Measurements from ENCODE around the gene KRTAP10-9.
"Not testable (repeated sequence)": the region's sequence is repeated elsewhere in the genome, so short reads cannot be mapped to it uniquely, and the experiment has no call there.

Gene KRTAP10-9

GRCh38 chr21:44596068-44596725 lies 30.7 kb upstream of the KRTAP10-9 start:
- DNase-seq: no peak

DNA sequence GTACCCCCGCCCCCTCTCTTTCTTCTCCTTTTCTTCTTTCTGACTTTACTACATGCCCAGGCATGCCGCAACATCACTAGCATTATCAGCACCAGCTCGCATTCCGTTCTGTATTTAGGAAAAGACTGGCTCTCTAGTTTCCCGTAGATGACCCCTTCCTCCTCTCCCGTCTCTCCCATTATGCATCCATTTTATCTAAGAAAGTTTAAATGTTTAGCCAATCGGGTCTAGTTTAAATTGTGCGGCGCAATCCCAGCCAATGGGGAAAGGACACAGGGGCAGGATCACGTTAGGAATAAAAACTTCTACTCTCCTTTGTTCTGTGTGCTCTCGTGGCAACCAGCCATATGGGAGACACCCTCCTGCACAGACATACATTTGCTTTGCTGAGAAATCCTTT lies 28.8 kb upstream of the KRTAP10-9 start:
- no peak for DNase-seq

DNA sequence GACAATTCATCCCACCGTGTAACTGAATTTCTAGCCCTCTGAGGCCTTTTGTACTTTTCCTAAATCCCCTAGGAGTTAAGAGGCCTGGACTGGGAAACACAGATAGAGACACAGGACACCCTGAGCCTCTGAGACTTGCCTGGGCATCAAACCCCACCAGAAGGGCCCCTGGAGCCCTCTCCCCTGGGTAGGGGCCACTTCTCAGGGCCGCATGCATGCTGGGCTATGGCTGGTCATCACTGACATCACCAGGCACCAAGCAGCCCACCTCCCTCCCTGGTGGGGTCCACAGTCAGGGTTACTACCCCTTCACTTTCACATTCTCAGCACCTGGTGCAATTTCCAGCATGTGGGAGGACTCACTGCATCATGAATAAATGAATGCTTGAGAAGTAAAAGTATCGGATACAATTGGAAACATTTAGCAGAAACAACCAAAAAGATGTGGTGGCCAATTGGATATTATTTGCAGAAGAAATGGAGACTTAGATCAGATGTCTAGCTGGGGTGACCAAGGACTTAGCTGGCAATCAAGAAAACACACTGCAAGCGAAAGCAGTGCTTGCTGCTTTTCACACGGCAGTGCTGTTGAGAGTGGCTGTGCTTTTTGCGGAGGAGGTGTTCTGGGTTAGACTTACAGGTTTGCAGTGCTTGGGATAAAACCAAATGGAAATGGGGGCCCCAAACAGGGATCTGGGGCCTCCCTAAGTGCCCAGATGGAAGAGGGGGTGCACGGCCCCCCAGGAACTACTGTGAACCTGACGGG lies 27.4 kb upstream of the KRTAP10-9 start:
- DNase-seq: no peak

DNA sequence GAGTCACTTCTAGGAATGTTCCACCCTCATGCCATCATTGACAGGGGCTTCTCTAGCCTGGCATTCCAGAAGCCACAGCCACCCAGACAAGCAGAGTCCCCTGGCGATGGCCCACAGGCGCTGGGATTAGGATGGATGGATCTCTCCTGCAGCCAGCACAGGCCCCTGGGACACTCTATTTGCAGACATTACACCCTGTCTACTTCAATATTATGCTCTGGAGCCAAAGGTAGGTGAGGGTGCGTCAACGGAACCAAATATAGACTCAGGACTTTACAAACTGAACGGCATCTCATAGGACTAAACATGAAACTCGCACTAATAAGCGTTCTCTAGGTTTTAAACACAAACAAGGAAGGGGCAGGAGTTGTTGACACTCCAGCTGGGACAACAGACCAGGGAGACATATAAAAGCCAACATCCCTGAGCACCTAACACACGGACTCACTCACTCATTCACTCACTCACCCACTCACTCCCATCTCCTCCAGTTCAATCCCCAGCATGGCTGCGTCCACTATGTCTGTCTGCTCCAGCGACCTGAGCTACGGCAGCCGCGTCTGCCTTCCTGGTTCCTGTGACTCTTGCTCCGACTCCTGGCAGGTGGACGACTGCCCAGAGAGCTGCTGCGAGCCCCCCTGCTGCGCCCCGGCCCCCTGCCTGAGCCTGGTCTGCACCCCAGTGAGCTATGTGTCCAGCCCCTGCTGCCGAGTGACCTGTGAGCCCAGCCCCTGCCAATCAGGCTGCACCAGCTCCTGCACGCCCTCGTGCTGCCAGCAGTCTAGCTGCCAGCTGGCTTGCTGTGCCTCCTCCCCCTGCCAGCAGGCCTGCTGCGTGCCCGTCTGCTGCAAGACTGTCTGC lies 26.5 kb upstream of the KRTAP10-9 start, which contains the start of gene KRTAP10-7:
Gene KRTAP10-7, plus strand, starts transcription at position 480 of the 861 bp plus-strand sequence. Its CDS starts 25 bp downstream, at position 505.
- DNase-seq: not testable (repeated sequence)

DNA sequence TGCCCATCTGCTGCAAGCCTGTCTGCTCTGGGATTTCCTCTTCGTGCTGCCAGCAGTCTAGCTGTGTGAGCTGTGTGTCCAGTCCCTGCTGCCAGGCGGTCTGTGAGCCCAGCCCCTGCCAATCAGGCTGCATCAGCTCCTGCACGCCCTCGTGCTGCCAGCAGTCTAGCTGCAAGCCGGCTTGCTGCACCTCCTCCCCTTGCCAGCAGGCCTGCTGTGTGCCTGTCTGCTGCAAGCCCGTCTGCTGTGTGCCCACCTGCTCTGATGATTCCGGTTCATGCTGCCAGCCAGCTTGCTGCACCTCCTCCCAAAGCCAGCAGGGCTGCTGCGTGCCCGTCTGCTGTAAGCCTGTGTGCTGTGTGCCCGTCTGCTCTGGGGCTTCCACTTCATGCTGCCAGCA lies 25.8 kb upstream of the KRTAP10-9 start:
- not testable (repeated sequence) for DNase-seq

DNA sequence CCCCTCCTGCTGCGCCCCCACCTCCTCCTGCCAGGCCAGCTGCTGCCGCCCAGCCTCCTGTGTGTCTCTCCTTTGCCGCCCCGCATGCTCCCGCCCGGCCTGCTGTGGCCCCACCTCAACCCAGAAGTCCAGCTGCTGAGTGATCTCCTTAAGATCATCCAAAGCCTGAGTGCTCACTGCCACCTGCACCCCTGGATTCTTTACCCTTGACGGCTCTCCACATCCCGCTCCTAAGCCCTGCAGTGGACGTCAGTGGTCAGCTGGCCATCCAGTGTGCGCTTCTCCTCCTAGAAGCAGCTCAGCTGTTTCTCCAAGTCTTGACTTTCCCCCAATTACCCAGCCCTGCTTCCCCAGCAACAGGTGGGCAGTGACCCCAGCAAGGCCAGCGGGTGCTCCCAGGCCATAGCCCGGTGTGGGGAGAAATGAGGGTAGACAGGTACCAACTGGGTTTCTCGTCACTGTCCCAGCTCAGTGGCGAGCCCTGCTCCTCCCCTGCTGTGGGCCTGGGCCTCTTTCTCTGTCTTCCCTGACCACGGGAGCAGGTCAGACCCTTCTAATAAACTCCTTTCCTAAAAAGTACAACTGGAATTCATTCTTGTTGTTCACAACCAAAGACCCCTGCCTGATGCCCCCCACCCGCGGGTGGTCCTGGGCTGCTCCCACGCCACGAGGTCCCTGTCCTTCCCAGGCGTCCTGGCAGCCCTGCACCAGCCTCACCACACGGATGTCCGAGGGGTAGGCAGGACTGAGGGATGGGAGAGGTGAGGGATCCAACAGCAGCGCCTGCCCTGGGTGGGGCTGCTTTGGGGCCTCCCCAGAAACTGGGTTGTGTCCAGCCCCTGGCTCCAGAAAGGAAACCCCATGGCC lies 25.1 kb upstream of the KRTAP10-9 start:
- DNase-seq: no peak

DNA sequence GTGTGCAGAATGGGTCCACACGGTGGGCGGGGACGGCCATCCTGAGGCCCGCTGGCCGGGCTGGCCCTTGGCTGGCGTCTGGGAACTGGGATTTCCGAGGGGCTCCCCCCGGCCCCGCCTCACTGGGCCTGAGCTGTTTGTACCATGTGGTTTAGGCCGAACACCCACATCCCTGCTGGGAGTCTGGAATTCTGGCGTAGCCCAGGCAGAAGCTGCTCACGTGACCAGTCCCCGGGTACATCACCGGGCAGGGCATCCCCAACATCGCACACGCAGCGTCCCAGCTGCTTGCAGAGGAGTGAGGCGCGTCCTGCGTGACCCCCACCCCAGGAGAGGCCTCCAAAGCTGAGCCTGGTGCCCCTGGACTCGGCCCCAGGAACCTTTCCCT lies 24.4 kb upstream of the KRTAP10-9 start:
- no peak for DNase-seq

GRCh38 chr21:44603109-44603875 lies 23.6 kb upstream of the KRTAP10-9 start:
- DNase-seq: no peak

- DNase-seq: no peak
These were observed 23.0 kb upstream of the KRTAP10-9 start for GRCh38 chr21:44603911-44604310.

GRCh38 chr21:44606495-44606894 lies 20.4 kb upstream of the KRTAP10-9 start:
- no peak for DNase-seq

GRCh38 chr21:44609193-44609592 lies 17.7 kb upstream of the KRTAP10-9 start:
- DNase-seq: no peak

DNA sequence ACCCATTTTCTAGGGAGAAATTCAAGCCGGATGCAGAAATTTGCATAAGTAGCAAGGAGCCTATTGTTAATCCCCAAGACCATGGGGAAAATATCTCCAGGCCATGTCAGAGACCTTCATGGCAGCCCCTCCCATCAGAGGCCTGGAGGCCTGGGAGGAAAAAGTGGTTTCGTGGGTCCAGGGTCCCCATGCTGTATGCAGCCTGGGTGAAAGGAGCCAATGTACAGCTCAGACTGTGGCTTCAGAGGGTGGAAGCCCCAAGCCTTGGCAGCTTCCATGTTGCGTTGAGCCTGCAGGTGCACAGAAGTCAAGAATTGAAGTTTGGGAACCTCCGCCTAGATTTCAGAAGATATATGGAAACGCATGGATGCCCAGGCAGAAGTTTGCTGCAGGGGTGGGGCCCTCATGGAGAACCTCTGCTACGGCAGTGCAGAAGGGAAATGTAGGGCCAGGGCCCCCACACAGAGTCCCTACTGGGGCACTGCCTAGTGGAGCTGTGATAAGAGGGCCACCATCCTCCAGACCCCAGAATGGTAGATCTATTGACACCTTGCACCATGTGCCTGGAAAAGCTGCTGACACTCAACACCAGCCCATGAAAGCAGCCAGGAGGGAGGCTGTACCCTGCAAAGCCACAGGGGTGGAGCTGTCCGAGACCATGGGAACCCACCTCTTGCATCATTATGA lies 16.6 kb upstream of the KRTAP10-9 start:
- DNase-seq: not testable (repeated sequence)

- DNase-seq: no peak
These were observed 15.3 kb upstream of the KRTAP10-9 start for GRCh38 chr21:44611551-44611950.

DNA sequence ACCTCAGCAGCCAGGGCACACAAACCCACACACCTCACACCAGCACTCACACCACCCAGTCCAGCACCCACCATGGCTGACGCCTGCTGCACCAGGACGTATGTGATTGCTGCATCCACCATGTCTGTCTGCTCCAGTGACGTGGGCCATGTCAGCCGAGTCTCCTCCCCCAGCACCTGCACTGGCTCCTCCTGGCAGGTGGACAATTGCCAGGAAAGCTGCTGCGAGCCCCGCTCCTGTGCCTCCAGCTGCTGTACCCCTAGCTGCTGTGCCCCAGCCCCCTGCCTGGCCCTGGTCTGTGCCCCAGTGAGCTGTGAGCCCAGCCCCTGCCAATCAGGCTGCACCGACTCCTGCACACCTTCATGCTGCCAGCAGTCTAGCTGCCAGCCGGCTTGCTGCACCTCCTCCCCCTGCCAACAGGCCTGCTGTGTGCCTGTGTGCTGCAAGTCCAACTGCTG lies 14.8 kb upstream of the KRTAP10-9 start, which contains the start of gene KRTAP10-8:
Gene KRTAP10-8, plus strand, starts transcription at position 51 of the 458 bp plus-strand sequence. Its CDS starts 22 bp downstream, at position 73.
- no peak for DNase-seq

GRCh38 chr21:44612669-44613229 lies 14.1 kb upstream of the KRTAP10-9 start:
- DNase-seq: no peak

- DNase-seq: no peak
These were observed 13.3 kb upstream of the KRTAP10-9 start for GRCh38 chr21:44613386-44614155.

GRCh38 chr21:44614161-44614631 lies 12.7 kb upstream of the KRTAP10-9 start:
- DNase-seq: no peak

GRCh38 chr21:44614961-44615391 lies 11.9 kb upstream of the KRTAP10-9 start:
- DNase-seq: no peak

- no peak for DNase-seq
These were observed 11.4 kb upstream of the KRTAP10-9 start for GRCh38 chr21:44615466-44615865.

Measured in stimulated activated CD4-positive, alpha-beta T cell treated with anti-CD3 and anti-CD28 coated beads, Interleukin-2, amount 100 ng/mL, for 48 hours (primary cell).